ENCODE measurements around the gene LRRC71. TPM values are rescaled to one million over a fixed set of nuclear protein-coding genes. Genes with fewer than 3 reads are reported as not detected.

Gene LRRC71
- total RNA-seq, 1 experiment from 2014 or later: 0.22 TPM

- no peaks in the 10 kb centered on the region for H3K36me3 Mint-ChIP-seq
- TF ChIP-seq ZNF512 (CRISPR knock-in tag; IDR thresholded peaks at IDR 0.05; ENCODE audit: borderline replicate concordance) (no peak), ATF1 (CRISPR knock-in tag; IDR thresholded peaks at IDR 0.05) (no peak), SMAD3 (CRISPR knock-in tag; IDR thresholded peaks at IDR 0.05; ENCODE audit: borderline replicate concordance) (no peak), TP53 (CRISPR knock-in tag; IDR thresholded peaks at IDR 0.05) (no peak), ZNF416 (CRISPR knock-in tag; IDR thresholded peaks at IDR 0.05) (no peak), ATF3 (CRISPR knock-in tag; conservative IDR thresholded peaks at IDR 0.05) (no peak), EMX1 (CRISPR knock-in tag; IDR thresholded peaks at IDR 0.05) (no peak), FOXK1 (CRISPR knock-in tag; IDR thresholded peaks at IDR 0.05) (no peak), PRRX2 (CRISPR knock-in tag; IDR thresholded peaks at IDR 0.05) (no peak), ZSCAN18 (CRISPR knock-in tag; IDR thresholded peaks at IDR 0.05) (no peak)
- no peaks in the 10 kb centered on the region for H3K9me3 Mint-ChIP-seq
- ChIA-PET CTCF (interaction anchor here (0.5 to 4.3 kb wide), 21 partner anchors 11 to 294 kb away, joined by 3 to 42 read pairs (median 5); partner anchors contain the start of genes HAPLN2, HDGF, INSRR and NTRK1), POLR2A (interaction anchor here (0.7 kb wide), 1 partner anchor 11 kb away, joined by 4 read pairs; no protein-coding TSS in a partner anchor)
- ATAC-seq (peak; percentile 85), DNase-seq (ENCODE audit: low spot score) (peak; percentile 58)
- peaks cover 40% of the 10 kb centered on the region for H3K27me3 Mint-ChIP-seq (ENCODE audit: low read depth)
- no peak overlapping the region for H3K4me3 Mint-ChIP-seq
- peaks cover 14% of the 10 kb centered on the region for H3K4me1 Mint-ChIP-seq
- H3K27ac Mint-ChIP-seq: no peak overlapping the region
Observed at GRCh38 chr1:156912861-156913808, 7.3 kb upstream of the LRRC71 start.

- Mint-ChIP-seq H3K4me1 (peaks cover 14% of the 10 kb centered on the region), H3K27me3 (ENCODE audit: low read depth) (peaks cover 47% of the 10 kb centered on the region), H3K36me3 (no peaks in the 10 kb centered on the region), H3K9me3 (peaks cover 4% of the 10 kb centered on the region; the same call in 1 of the 2 replicates), H3K4me3 (no peak overlapping the region), H3K27ac (no peak overlapping the region)
- ChIA-PET CTCF (interaction anchor here (0.6 to 4.3 kb wide), 16 partner anchors 12 to 295 kb away, joined by 3 to 42 read pairs (median 6); partner anchors contain the start of genes HAPLN2, INSRR and NTRK1), POLR2A (interaction anchor here (0.7 kb wide), 1 partner anchor 10 kb away, joined by 4 read pairs; no protein-coding TSS in a partner anchor)
- DNase-seq (ENCODE audit: low spot score): no peak
- no peak for TF ChIP-seq ZNF281 (CRISPR knock-in tag; IDR thresholded peaks at IDR 0.05)
- TF ChIP-seq ZNF317 (CRISPR knock-in tag; IDR thresholded peaks at IDR 0.05; ENCODE audit: borderline replicate concordance, low read depth): no peak
- no peak for TF ChIP-seq NR1H2 (CRISPR knock-in tag; IDR thresholded peaks at IDR 0.05)
- no peak for TF ChIP-seq HMGXB4 (CRISPR knock-in tag; IDR thresholded peaks at IDR 0.05)
- no peak for TF ChIP-seq MYBL2 (CRISPR knock-in tag; IDR thresholded peaks at IDR 0.05)
- no peak for TF ChIP-seq GTF2I (CRISPR knock-in tag; conservative IDR thresholded peaks at IDR 0.05)
- ATAC-seq: no peak
Observed at GRCh38 chr1:156913809-156914387, 6.5 kb upstream of the LRRC71 start.
